ENCODE results near the gene EDAR.

The EDAR gene

DNA sequence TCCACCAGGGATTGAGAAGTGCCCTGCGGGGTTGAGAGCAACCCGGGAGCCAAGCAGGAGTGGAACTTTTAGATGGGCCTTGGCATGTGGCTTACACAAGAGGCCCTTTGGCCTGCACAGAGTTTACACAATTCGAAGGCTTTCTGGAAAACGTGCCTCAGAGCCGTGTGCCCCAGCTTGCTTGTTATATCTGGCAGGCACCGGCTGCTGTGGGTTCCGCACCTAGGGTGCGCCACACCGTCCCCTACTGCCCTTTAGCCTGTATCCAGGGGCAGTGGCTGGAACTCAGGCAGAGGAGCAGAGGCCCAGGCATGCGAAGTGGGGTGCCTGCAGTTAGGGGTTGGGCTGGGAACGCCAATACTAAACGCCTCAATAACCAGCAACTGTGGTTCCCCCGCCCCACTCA is 32.9 kb upstream of the EDAR start:
- no peaks in the 10 kb centered on the region for H3K9me3 ChIP-seq (replicated peaks; ENCODE audit: low read length)
- H3K36me3 ChIP-seq (ENCODE audit: insufficient read depth, low read length): no peaks in the 10 kb centered on the region
- H3K4me2 ChIP-seq (ENCODE audit: low read length): no peak overlapping the region
- H3K4me3 ChIP-seq (ENCODE audit: low read length): no peak overlapping the region
- H3K27me3 ChIP-seq (ENCODE audit: control insufficient read depth, insufficient read depth, low read length): peaks cover 75% of the 10 kb centered on the region
- H3K9ac ChIP-seq (ENCODE audit: low read depth, low read length): no peak overlapping the region
- H3K4me1 ChIP-seq (ENCODE audit: control insufficient read depth, insufficient read depth, low read length): no peaks in the 10 kb centered on the region

DNA sequence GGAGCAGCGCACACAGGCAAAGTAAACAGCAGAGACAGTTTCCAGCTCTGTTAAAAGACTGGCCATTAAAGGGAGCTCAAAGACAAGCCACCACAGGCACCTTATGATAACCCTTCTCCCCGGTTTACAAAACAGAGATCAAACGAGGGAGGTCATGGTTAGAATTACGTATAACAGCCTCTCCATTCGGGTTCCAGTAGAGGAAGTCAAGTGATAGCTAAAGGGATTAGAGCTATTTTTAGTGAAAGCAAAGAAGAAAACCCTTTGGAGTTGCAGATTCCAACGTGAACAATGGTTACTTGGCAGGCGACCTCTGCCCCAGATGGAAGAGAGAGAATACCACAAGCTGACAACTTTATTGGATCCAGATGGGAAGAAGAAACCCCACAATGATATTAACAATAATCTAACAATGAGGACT is 31.2 kb upstream of the EDAR start:
- peaks cover 75% of the 10 kb centered on the region for H3K27me3 ChIP-seq (ENCODE audit: control insufficient read depth, insufficient read depth, low read length)
- H3K4me2 ChIP-seq (ENCODE audit: low read length): no peak overlapping the region
- H3K9me3 ChIP-seq (replicated peaks; ENCODE audit: low read length): no peaks in the 10 kb centered on the region
- H3K4me1 ChIP-seq (ENCODE audit: control insufficient read depth, insufficient read depth, low read length): no peaks in the 10 kb centered on the region
- H3K36me3 ChIP-seq (ENCODE audit: insufficient read depth, low read length): no peaks in the 10 kb centered on the region
- H3K4me3 ChIP-seq (ENCODE audit: low read length): no peak overlapping the region
- no peak overlapping the region for H3K9ac ChIP-seq (ENCODE audit: low read depth, low read length)

DNA sequence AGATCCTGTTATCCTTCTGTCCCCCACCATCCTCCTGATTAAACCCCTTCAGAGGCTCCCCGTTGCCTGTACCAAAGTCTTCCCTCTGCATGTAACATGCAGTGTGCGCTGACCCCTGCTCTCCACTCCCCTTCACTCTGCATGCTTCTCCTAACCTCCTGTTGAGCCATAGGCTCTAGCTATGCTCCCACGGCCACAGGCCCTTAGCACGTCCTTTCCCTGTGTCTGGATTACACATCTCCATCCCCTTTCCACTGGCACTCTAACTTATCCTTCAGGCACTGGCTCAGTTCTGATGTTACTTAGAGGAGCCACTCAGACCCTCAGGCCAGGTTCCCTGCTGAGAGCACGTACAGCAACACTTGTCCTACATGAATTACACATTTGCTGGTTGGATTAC is 29.4 kb upstream of the EDAR start:
- H3K9ac ChIP-seq (ENCODE audit: low read depth, low read length): no peak overlapping the region
- no peaks in the 10 kb centered on the region for H3K9me3 ChIP-seq (replicated peaks; ENCODE audit: low read length)
- H3K27me3 ChIP-seq (ENCODE audit: control insufficient read depth, insufficient read depth, low read length): peaks cover 75% of the 10 kb centered on the region
- no peaks in the 10 kb centered on the region for H3K36me3 ChIP-seq (ENCODE audit: insufficient read depth, low read length)
- no peak overlapping the region for H3K4me3 ChIP-seq (ENCODE audit: low read length)
- no peak overlapping the region for H3K4me2 ChIP-seq (ENCODE audit: low read length)
- no peaks in the 10 kb centered on the region for H3K4me1 ChIP-seq (ENCODE audit: control insufficient read depth, insufficient read depth, low read length)

DNA sequence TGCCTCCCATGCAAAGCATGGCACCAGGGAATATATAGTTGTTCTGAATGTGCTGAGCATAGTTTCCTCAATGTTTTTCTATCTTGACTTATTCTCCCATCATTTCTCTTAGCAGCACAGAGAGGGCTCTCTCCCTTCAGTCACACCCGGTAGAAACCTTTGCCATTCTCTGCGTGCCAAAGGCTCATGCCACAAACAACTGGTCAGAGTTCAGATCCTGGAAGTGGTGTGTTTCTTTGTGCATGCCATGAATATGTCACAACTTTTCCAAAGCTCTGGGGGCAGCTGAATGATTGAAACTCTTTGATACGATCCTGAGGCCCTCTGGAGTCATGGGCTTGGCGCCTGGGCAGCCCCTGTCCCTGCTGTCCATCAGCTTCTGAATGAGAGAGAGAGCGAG is 28.0 kb upstream of the EDAR start:
- no peak overlapping the region for H3K4me2 ChIP-seq (ENCODE audit: low read length)
- no peak overlapping the region for H3K9ac ChIP-seq (ENCODE audit: low read depth, low read length)
- no peaks in the 10 kb centered on the region for H3K9me3 ChIP-seq (replicated peaks; ENCODE audit: low read length)
- H3K4me3 ChIP-seq (ENCODE audit: low read length): no peak overlapping the region
- H3K27me3 ChIP-seq (ENCODE audit: control insufficient read depth, insufficient read depth, low read length): peaks cover 73% of the 10 kb centered on the region
- no peaks in the 10 kb centered on the region for H3K4me1 ChIP-seq (ENCODE audit: control insufficient read depth, insufficient read depth, low read length)
- H3K36me3 ChIP-seq (ENCODE audit: insufficient read depth, low read length): no peaks in the 10 kb centered on the region

DNA sequence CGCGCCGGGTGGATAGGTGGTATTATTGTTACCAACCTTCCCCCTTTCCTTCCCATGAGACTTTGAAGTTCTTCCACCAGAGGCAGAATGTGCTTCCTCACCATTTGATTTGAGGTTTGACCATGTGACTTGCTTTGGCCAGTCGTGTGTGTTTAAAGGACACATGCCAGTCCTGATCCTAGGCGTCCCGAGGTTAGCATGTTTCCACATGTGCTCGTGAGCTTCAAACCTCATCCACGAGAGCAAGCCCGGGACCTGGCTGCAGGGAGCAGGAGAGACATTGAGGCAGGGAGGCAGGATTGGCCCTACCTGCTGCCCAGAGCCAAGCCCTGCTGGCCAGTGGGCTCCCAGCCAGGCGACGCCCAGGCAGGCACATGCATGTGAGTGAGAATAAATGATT is 27.4 kb upstream of the EDAR start:
- no peaks in the 10 kb centered on the region for H3K9me3 ChIP-seq (replicated peaks; ENCODE audit: low read length)
- no peaks in the 10 kb centered on the region for H3K36me3 ChIP-seq (ENCODE audit: insufficient read depth, low read length)
- no peak overlapping the region for H3K4me2 ChIP-seq (ENCODE audit: low read length)
- H3K4me3 ChIP-seq (ENCODE audit: low read length): no peak overlapping the region
- H3K27me3 ChIP-seq (ENCODE audit: control insufficient read depth, insufficient read depth, low read length): peaks cover 74% of the 10 kb centered on the region
- no peaks in the 10 kb centered on the region for H3K4me1 ChIP-seq (ENCODE audit: control insufficient read depth, insufficient read depth, low read length)
- H3K9ac ChIP-seq (ENCODE audit: low read depth, low read length): no peak overlapping the region

DNA sequence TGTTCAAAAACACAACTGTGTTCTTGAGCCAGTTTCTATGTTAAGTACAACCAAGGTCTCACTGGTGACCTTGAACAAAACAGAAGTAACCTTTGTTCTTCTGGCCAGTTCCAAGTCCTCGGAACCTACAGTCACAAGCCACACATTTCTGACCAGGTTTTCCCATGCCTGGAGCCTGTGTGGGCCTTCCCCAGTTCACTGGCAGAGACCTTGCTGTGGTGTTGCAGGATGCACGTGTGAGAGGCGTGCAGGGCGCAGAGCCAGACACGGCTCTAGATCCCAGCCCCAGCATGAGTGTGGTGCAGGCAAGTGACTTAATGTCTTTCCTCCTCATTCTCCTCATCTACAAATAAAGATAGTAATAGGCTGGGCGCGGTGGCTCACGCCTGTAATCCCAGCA is 25.5 kb upstream of the EDAR start:
- H3K9me3 ChIP-seq (replicated peaks; ENCODE audit: low read length): no peaks in the 10 kb centered on the region
- no peak overlapping the region for H3K4me3 ChIP-seq (ENCODE audit: low read length)
- H3K9ac ChIP-seq (ENCODE audit: low read depth, low read length): no peak overlapping the region
- no peaks in the 10 kb centered on the region for H3K36me3 ChIP-seq (ENCODE audit: insufficient read depth, low read length)
- H3K4me2 ChIP-seq (ENCODE audit: low read length): no peak overlapping the region
- H3K4me1 ChIP-seq (ENCODE audit: control insufficient read depth, insufficient read depth, low read length): no peaks in the 10 kb centered on the region
- peaks cover 67% of the 10 kb centered on the region for H3K27me3 ChIP-seq (ENCODE audit: control insufficient read depth, insufficient read depth, low read length)

DNA sequence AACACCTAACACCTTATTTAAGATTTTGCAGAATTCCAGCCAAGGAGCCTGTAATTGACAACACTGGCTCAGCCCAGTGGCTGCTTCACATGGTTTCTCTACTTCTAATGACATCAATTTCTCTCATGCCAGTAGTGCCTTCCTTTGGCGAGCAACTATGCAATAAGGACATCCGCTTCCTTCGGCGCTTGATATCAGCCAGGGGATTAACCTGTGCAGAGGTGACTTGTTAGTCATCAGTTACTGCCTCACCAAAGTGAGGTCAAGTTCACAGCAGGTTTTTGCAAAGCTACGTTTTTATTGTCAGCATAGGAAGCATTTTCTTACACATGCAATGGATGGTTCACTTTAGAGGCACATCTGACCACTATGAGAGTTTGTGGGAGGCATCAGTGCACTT is 24.0 kb upstream of the EDAR start:
- no peaks in the 10 kb centered on the region for H3K4me1 ChIP-seq (ENCODE audit: control insufficient read depth, insufficient read depth, low read length)
- no peak overlapping the region for H3K9ac ChIP-seq (ENCODE audit: low read depth, low read length)
- no peaks in the 10 kb centered on the region for H3K36me3 ChIP-seq (ENCODE audit: insufficient read depth, low read length)
- no peak overlapping the region for H3K4me2 ChIP-seq (ENCODE audit: low read length)
- no peak overlapping the region for H3K4me3 ChIP-seq (ENCODE audit: low read length)
- H3K27me3 ChIP-seq (ENCODE audit: control insufficient read depth, insufficient read depth, low read length): peaks cover 55% of the 10 kb centered on the region
- no peaks in the 10 kb centered on the region for H3K9me3 ChIP-seq (replicated peaks; ENCODE audit: low read length)

DNA sequence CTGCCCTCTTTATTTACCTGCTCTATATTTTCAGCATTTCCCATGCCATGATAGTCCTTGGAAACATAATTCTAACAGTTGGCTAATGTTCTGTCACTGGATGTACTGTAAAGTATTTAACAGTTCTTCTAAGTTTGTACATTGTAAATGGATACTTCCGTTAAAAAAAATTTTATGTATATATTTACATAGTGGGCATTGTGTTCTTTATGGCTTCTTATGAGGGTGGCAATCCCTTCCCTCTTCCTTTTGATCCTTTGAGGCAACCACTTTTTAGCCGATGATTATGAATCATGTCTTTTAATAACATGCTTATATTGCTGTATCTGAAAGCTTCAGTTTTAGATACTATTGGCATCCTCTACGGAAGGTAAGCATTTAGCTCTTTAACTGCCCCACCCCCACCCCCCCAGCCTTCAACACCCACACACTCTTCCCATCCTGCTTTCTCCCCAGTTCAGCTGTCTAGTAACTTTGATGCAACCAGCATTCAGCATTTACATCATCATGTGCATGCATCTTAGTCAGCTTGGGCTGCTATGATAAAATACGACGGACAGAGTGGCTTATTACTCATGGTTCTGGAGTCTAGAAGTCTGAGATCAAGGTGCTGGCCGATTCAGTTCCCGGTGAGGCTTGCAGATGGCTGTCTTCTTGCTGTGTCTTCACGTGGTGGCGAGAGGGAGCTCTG is 21.0 kb upstream of the EDAR start:
- Histone ChIP-seq H3K36me3 (ENCODE audit: insufficient read depth, low read length) (no peaks in the 10 kb centered on the region), H3K4me3 (ENCODE audit: low read length) (no peak overlapping the region), H3K4me2 (ENCODE audit: low read length) (no peak overlapping the region), H3K9ac (ENCODE audit: low read depth, low read length) (no peak overlapping the region), H3K4me1 (ENCODE audit: control insufficient read depth, insufficient read depth, low read length) (peaks cover 5% of the 10 kb centered on the region), H3K9me3 (replicated peaks; ENCODE audit: low read length) (no peaks in the 10 kb centered on the region), H3K27me3 (ENCODE audit: control insufficient read depth, insufficient read depth, low read length) (peaks cover 60% of the 10 kb centered on the region)

DNA sequence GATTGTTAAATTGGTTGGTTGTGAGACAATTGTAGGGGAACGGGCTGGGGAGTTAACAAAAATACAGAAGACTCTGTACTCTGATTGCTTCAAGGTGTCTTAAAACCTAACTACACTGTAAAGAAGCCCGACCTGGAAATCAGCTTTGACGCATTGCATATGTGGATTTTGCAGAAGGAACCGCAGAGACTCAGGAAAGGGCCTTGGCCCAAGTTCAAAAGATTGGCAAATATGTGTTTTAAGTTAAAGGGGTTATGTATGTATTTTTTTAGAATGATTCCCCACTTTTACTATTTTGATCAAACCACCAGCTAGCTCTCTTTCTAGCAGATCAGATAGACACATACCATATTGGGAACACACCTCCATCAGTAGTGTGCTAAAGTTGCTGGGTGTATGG is 18.0 kb upstream of the EDAR start:
- H3K9me3 ChIP-seq (replicated peaks; ENCODE audit: low read length): no peaks in the 10 kb centered on the region
- no peak overlapping the region for H3K9ac ChIP-seq (ENCODE audit: low read depth, low read length)
- peaks cover 65% of the 10 kb centered on the region for H3K27me3 ChIP-seq (ENCODE audit: control insufficient read depth, insufficient read depth, low read length)
- no peaks in the 10 kb centered on the region for H3K36me3 ChIP-seq (ENCODE audit: insufficient read depth, low read length)
- no peak overlapping the region for H3K4me2 ChIP-seq (ENCODE audit: low read length)
- H3K4me3 ChIP-seq (ENCODE audit: low read length): no peak overlapping the region
- H3K4me1 ChIP-seq (ENCODE audit: control insufficient read depth, insufficient read depth, low read length): peaks cover 5% of the 10 kb centered on the region

DNA sequence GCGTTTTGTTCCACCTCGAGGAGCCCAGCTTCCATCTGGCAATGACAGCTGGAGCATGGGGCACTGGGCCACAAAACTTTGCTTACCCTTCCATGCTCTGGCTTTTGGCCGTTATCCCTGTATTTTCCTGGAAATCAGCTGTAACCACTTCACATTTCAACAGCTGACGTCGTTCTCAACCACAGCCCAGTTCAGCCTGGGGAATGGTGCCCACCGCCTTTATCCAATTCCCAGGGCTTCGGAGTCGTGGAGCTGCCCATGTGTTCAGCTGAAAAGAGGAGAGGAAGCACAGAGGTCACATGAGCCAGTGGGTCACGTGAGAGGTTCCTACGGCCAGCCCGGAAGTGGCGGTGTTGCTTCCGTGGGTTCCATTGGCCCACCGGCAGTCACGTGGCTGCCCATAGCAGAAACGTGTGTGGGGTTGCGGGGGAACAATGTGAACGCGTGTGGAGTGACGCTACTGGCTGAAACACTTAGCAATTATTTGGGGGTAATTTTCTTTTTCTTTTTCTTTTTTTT is 16.7 kb upstream of the EDAR start:
- Histone ChIP-seq H3K9ac (ENCODE audit: low read depth, low read length) (no peak overlapping the region), H3K4me3 (ENCODE audit: low read length) (no peak overlapping the region), H3K4me2 (ENCODE audit: low read length) (no peak overlapping the region), H3K4me1 (ENCODE audit: control insufficient read depth, insufficient read depth, low read length) (peaks cover 5% of the 10 kb centered on the region), H3K9me3 (replicated peaks; ENCODE audit: low read length) (no peaks in the 10 kb centered on the region), H3K27me3 (ENCODE audit: control insufficient read depth, insufficient read depth, low read length) (peaks cover 59% of the 10 kb centered on the region), H3K36me3 (ENCODE audit: insufficient read depth, low read length) (no peaks in the 10 kb centered on the region)

DNA sequence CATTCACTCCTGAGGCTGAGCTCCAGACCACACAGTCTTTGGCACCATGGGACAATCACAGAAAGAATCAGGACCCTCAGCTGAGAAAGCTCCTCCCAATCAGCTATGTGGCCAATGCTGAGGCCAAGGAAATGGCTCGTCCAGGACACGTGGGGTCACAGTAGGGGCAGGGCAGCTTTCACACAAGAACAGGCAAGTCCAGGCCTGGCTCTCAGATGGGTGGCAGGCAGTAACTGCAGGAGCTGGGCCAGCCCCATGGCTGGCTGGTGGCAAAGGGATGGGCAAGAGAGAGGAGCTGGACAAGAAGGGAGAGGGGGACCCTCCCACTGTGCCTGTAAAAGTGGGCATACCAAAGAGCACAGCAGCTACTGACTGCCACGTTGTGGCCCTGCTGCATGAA is 12.2 kb upstream of the EDAR start:
- Histone ChIP-seq H3K4me3 (ENCODE audit: low read length) (no peak overlapping the region), H3K27me3 (ENCODE audit: control insufficient read depth, insufficient read depth, low read length) (peaks cover 74% of the 10 kb centered on the region), H3K4me1 (ENCODE audit: control insufficient read depth, insufficient read depth, low read length) (peaks cover 5% of the 10 kb centered on the region), H3K36me3 (ENCODE audit: insufficient read depth, low read length) (no peaks in the 10 kb centered on the region), H3K9ac (ENCODE audit: low read depth, low read length) (no peak overlapping the region), H3K4me2 (ENCODE audit: low read length) (no peak overlapping the region), H3K9me3 (replicated peaks; ENCODE audit: low read length) (no peaks in the 10 kb centered on the region)

DNA sequence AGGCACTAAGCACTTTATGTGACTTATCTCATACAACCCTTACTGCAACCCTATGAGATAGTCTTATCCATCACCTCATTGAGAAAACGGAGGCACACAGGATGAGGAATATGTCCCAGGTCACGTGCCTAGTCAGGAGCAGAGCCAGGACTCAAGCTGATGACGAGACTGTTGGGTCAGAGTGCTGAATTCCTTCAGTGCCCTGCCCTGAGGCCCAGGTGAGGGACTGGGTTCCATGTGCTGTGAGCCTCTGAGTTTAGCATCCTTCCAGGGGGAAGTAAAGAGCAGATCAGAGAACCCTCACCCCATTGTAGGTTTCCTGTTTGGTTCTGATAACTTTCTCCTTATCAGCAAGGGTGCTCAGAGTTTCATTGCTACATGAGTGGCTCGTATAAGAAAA is 11.7 kb upstream of the EDAR start:
- Histone ChIP-seq H3K36me3 (ENCODE audit: insufficient read depth, low read length) (no peaks in the 10 kb centered on the region), H3K4me2 (ENCODE audit: low read length) (no peak overlapping the region), H3K27me3 (ENCODE audit: control insufficient read depth, insufficient read depth, low read length) (peaks cover 75% of the 10 kb centered on the region), H3K9me3 (replicated peaks; ENCODE audit: low read length) (no peaks in the 10 kb centered on the region), H3K9ac (ENCODE audit: low read depth, low read length) (no peak overlapping the region), H3K4me3 (ENCODE audit: low read length) (no peak overlapping the region), H3K4me1 (ENCODE audit: control insufficient read depth, insufficient read depth, low read length) (peaks cover 3% of the 10 kb centered on the region)
